Upper lobe of left lung (tissue), 6 donors: Measurements from ENCODE around the gene FOXP4. TPM values are rescaled to one million over a fixed set of nuclear protein-coding genes. Genes with fewer than 3 reads are reported as not detected.

Experiments
- ATAC-seq, 2 donors: fragments of 200-7000 bp; cut with Tn5 transposase; one replicate each; pipeline ENCODE4 v1.9.1; 2022; ENCODE audit warnings: mild to moderate bottlenecking in 2 of 2, moderate library complexity in 2 of 2; ENCODE audit not compliant: low FRiP score in 2 of 2
- DNase-seq, 2 donors: peaks; one replicate each; pipeline ENCODE4 v3.0.0-alpha.2; 2019 to 2020
- H3K27ac ChIP-seq, 4 donors: fragments of 200-600 bp; sonication (generic); one replicate each; pipeline ENCODE4 v1.5.1; 2016 to 2019
- H3K27me3 ChIP-seq, 4 donors: fragments of 200-600 bp; sonication (generic); one replicate each; pipeline ENCODE4 v1.5.1; 2017 to 2019
- H3K36me3 ChIP-seq, 4 donors: fragments of 200-600 bp; sonication (generic); one replicate each; pipeline ENCODE4 v1.5.1; 2016 to 2019
- H3K4me1 ChIP-seq, 4 donors: fragments of 200-600 bp; sonication (generic); one replicate each; pipeline ENCODE4 v1.5.1; 2018 to 2019
- H3K4me3 ChIP-seq, 4 donors: fragments of 200-600 bp; sonication (generic); one replicate each; pipeline ENCODE4 v1.5.1; 2017 to 2019; ENCODE audit warnings: mild to moderate bottlenecking in 2 of 4, moderate library complexity in 1 of 4
- H3K9me3 ChIP-seq, 4 donors: fragments of 200-600 bp; sonication (generic); one replicate each; pipeline ENCODE4 v1.5.1; 2018 to 2019
- EP300 ChIP-seq, 4 donors: sonication (generic); formaldehyde crosslinking; IDR thresholded peaks; one replicate each; pipeline ENCODE4 v1.5.1; 2017; ENCODE audit warnings: antibody characterized with exemption in 4 of 4, control low read depth in 2 of 4
- POLR2A ChIP-seq, 4 donors: fragments of 450-650 bp; IDR thresholded peaks; one replicate each; pipeline ENCODE4 v1.5.1; 2016 to 2017; ENCODE audit warnings: antibody characterized with exemption in 4 of 4, mild to moderate bottlenecking in 2 of 4
- POLR2AphosphoS5 ChIP-seq, 2 donors: sonication (generic); formaldehyde crosslinking; IDR thresholded peaks; one replicate each; pipeline ENCODE4 v1.5.1; 2017; ENCODE audit warnings: antibody characterized with exemption in 2 of 2
- WGBS, 2 donors: methylation state at CpG; one replicate each; pipeline ENCODE4 v1.1.5; 2017 to 2018; 5-methylcytosine and 5-hydroxymethylcytosine counted together
- total RNA-seq, 6 donors: library from RNA; depleted of rRNA in 4 of 6; stranded (reverse); fragments of >200 nt in 4 of 6; gene quantifications; one replicate each; pipeline versions ENCODE4 v1.1.0 to v1.2.1, GENCODE V29; 2016 to 2021
- TF ChIP-seq, protein P1 (sequence below), 6 experiments: fragments of 450-650 bp in 4 of 6; fragments of 200-600 bp in 2 of 6; sonication (generic) in 2 of 6; IDR thresholded peaks; one replicate each; pipeline ENCODE4 v1.5.1; 2016 to 2019; ENCODE audit warnings: antibody characterized with exemption in 6 of 6
- donor health status: DM: no; HTN: no; CAD: no; lungs with moderate emphysema.
- donor health status: DM: no; HTN: yes; CAD: no; lungs with severe emphysema.

FOXP4 gene, protein sequence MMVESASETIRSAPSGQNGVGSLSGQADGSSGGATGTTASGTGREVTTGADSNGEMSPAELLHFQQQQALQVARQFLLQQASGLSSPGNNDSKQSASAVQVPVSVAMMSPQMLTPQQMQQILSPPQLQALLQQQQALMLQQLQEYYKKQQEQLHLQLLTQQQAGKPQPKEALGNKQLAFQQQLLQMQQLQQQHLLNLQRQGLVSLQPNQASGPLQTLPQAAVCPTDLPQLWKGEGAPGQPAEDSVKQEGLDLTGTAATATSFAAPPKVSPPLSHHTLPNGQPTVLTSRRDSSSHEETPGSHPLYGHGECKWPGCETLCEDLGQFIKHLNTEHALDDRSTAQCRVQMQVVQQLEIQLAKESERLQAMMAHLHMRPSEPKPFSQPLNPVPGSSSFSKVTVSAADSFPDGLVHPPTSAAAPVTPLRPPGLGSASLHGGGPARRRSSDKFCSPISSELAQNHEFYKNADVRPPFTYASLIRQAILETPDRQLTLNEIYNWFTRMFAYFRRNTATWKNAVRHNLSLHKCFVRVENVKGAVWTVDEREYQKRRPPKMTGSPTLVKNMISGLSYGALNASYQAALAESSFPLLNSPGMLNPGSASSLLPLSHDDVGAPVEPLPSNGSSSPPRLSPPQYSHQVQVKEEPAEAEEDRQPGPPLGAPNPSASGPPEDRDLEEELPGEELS
- total RNA-seq = 10 to 100 TPM; 21.0 to 52.2 (median 27.7) TPM

DNA sequence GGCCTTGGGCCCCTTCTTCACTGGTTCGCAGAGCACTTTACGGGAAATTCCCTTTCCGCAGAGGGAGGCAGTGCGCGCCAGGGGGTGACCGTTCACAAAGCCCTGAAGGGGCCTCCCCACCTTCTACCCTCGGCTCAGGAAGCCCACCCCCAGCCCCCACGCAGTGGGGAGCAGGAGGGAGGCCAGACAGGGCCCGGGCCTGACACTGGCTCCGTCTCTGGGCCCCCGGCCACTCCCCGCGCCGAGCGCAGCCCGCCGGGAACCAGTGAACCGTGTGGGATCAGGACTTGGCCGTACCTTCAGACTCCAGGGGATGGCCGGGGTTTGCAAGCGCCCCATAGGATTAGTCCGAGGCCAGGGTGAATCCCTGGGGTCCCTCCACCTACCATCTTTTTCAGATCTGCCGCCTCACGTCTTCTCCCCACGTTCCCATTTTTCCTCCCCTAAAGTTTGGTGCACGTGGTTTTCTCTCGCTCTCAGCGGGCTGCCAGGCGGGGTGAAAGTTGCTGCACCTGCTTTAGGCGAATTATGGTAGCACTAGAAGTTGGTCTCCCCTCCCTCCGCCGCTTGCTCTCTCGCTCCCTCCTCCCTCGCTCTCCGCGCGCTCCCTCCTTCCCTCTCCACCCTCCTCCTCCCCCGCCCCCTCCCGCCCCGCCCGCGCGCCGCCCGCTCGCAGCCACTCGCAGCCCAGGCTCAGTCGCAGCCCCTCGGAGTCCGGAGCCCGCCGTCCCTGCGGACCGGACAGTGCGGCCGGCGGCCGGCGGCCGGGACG lies at the start of gene FOXP4:
Gene FOXP4 (plus strand): TSS at position 679 of the 772 bp plus-strand sequence. CDS start 19,380 bp downstream, outside the sequence.
- Histone ChIP-seq H3K27ac (peak within 1 kb of the TSS; percentile 54 to 90 (median 80)), H3K36me3 (no peaks in the 10 kb centered on the region), H3K9me3 (no peaks in the 10 kb centered on the region), H3K4me1 (peaks cover 24 to 54% (median 42%) of the 10 kb centered on the region in 4 donors), H3K27me3 (peaks cover 0 to 5% (median 2%) of the 10 kb centered on the region in 4 donors), H3K4me3 (peak within 1 kb of the TSS; percentile 57 to 91 (median 76))
- DNase-seq (peak; percentile 89 to 91), ATAC-seq (peak; percentile 94 to 95)
- peak in 1 of 2 donors; percentile 46 for TF ChIP-seq POLR2AphosphoS5 (IDR thresholded peaks at IDR 0.05)
- TF ChIP-seq, protein P1, sequence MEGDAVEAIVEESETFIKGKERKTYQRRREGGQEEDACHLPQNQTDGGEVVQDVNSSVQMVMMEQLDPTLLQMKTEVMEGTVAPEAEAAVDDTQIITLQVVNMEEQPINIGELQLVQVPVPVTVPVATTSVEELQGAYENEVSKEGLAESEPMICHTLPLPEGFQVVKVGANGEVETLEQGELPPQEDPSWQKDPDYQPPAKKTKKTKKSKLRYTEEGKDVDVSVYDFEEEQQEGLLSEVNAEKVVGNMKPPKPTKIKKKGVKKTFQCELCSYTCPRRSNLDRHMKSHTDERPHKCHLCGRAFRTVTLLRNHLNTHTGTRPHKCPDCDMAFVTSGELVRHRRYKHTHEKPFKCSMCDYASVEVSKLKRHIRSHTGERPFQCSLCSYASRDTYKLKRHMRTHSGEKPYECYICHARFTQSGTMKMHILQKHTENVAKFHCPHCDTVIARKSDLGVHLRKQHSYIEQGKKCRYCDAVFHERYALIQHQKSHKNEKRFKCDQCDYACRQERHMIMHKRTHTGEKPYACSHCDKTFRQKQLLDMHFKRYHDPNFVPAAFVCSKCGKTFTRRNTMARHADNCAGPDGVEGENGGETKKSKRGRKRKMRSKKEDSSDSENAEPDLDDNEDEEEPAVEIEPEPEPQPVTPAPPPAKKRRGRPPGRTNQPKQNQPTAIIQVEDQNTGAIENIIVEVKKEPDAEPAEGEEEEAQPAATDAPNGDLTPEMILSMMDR (IDR thresholded peaks at IDR 0.05) = no peak
- 1% methylated on average over 28 to 32 of the region's 61 CpGs for WGBS, 2 donors

DNA sequence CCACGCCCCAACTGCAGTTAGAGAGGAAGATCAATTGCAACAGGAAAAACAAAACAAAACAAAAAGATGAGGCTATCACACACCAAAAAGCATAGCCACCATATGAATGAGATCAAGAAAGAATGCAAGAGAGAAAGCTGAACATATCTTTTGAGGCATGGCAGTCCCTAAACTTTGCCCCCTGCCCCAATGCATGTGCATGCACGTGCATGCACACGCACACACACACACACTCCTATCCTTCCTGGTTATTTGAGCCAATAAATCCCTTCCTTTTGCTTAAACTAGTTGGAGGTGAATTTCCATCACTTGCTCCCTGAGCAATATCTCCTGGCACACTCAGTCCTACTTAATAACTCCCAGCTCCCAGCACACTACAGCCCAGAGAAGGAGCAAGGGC lies 48.6 kb upstream of the FOXP4 start:
- H3K36me3 ChIP-seq = no peaks in the 10 kb centered on the region
- ATAC-seq (no peak), DNase-seq (no peak)
- H3K9me3 ChIP-seq = no peaks in the 10 kb centered on the region
- no peak overlapping the region for H3K4me3 ChIP-seq
- WGBS, 2 donors = 66 to 72% methylated on average over 3 of the region's 3 CpGs
- H3K27me3 ChIP-seq = no peaks in the 10 kb centered on the region
- H3K27ac ChIP-seq = no peak overlapping the region
- TF ChIP-seq POLR2AphosphoS5 (IDR thresholded peaks at IDR 0.05) = no peak
- TF ChIP-seq POLR2A (IDR thresholded peaks at IDR 0.05) = no peak
- TF ChIP-seq, protein P1 (IDR thresholded peaks at IDR 0.05) = no peak
- no peak for TF ChIP-seq EP300 (IDR thresholded peaks at IDR 0.05)
- H3K4me1 ChIP-seq = peaks cover 0 to 2% (median under 1%) of the 10 kb centered on the region in 4 donors

DNA sequence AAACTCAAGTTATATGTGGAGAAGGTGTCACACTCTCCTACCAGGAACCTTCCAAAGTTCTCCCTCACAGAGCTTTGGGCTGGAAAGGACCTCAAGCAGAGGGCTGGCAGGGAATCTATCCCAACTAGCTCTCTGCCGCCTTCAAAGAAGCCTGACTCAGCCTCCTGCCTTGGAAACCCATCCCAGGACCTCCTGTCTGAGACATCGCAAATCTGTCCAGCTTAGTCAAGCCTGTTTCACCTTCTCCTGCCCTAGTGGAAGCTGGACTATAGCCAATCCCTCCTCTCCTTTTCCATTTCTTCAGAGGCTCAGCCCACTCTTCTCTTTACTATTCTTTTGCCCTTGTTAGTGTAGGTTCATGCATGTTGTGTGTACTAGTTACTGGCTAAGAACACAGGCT lies 48.2 kb upstream of the FOXP4 start:
- TF ChIP-seq, protein P1 (IDR thresholded peaks at IDR 0.05) = no peak
- TF ChIP-seq POLR2AphosphoS5 (IDR thresholded peaks at IDR 0.05) (no peak), POLR2A (IDR thresholded peaks at IDR 0.05) (no peak), EP300 (IDR thresholded peaks at IDR 0.05) (no peak)
- ATAC-seq (no peak), DNase-seq (no peak)
- no peaks in the 10 kb centered on the region for H3K9me3 ChIP-seq
- H3K36me3 ChIP-seq = no peaks in the 10 kb centered on the region
- H3K4me1 ChIP-seq = peaks cover 0 to 6% (median 4%) of the 10 kb centered on the region in 4 donors
- no peak overlapping the region for H3K27ac ChIP-seq
- 96 to 97% methylated on average over 2 of the region's 2 CpGs for WGBS, 2 donors
- no peaks in the 10 kb centered on the region for H3K27me3 ChIP-seq
- H3K4me3 ChIP-seq = no peak overlapping the region

DNA sequence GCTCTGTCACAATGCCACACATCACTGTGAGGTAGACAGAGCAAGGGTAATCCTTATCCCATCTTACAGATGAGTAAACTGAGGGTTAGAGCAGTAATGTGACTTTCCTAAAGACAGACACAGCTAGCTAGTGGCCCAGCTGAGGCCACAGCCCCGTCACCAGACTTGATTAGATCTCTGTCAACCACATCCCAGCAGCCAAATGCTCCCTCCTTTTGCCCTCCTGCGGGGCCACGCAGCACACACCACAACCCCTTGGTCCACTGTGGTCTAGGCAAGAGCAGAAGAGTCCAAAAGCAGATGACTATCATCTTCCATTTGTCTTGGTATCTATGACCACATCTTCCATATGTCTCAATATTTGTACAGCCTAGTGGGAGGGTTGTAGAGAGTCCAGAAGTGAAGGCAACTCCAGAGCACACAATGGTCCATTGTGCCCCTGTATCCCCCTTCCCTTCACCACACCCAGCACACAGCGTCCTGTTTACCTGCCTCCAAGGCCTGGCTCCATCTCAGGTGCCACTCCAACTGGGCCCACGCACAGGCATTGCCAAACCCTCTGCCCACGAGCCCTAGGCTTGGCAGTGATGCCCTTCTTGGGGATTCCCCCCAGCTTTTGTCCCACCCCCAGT lies 47.1 kb upstream of the FOXP4 start:
- no peak for DNase-seq
- H3K4me3 ChIP-seq = no peak overlapping the region
- WGBS, 2 donors = 78 to 79% methylated on average over 6 of the region's 6 CpGs
- ATAC-seq = no peak
- no peaks in the 10 kb centered on the region for H3K36me3 ChIP-seq
- peaks cover 0 to 3% (median under 1%) of the 10 kb centered on the region in 4 donors for H3K27me3 ChIP-seq
- H3K9me3 ChIP-seq = no peaks in the 10 kb centered on the region
- H3K27ac ChIP-seq = no peak overlapping the region
- peaks cover 9 to 12% (median 10%) of the 10 kb centered on the region in 4 donors for H3K4me1 ChIP-seq
- no peak for TF ChIP-seq POLR2A (IDR thresholded peaks at IDR 0.05)
- no peak for TF ChIP-seq EP300 (IDR thresholded peaks at IDR 0.05)
- TF ChIP-seq POLR2AphosphoS5 (IDR thresholded peaks at IDR 0.05) = no peak
- TF ChIP-seq, protein P1 (IDR thresholded peaks at IDR 0.05) = no peak
